ENCODE measurements around the gene SLC34A1. TPM values are rescaled to one million over a fixed set of nuclear protein-coding genes. Genes with fewer than 3 reads are reported as not detected.
A peak's percentile ranks its signal among the peaks of the same experiment; 100 is the strongest.

The SLC34A1 gene
- total and polyA plus RNA-seq, 2 of the 13 experiments (the other 11 are each of a cell fraction or from before 2014, with no cell fraction given): 0.03 to 0.20 TPM

- Histone ChIP-seq H3K36me3 (replicated peaks in 1 of 2; ENCODE audit: control insufficient read depth in 1 of 2, insufficient read depth in 2 of 2, low read length in 2 of 2) (no peaks in the 10 kb centered on the region), H4K20me1 (ENCODE audit: insufficient read depth, low read length) (no peaks in the 10 kb centered on the region), H2AFZ (ENCODE audit: low read length) (no peak overlapping the region), H3K9me3 (ENCODE audit: low read length) (no peaks in the 10 kb centered on the region), H3K4me3 (replicated peaks in 1 of 3; ENCODE audit: insufficient read depth in 1 of 3, low read depth in 2 of 3, low read length in 3 of 3) (no peak overlapping the region), H3K79me2 (ENCODE audit: insufficient read depth, low read length) (no peaks in the 10 kb centered on the region), H3K4me2 (ENCODE audit: low read depth, low read length) (peak overlapping the region; percentile 21; the same call in 1 of the 2 replicates), H3K27ac (ENCODE audit: extremely low read length, insufficient read depth, low read length) (no peak overlapping the region), H3K4me1 (ENCODE audit: insufficient read depth, low read length) (peaks cover 72% of the 10 kb centered on the region), H3K9ac (ENCODE audit: insufficient read depth, low read depth, low read length) (no peak overlapping the region), H3K27me3 (ENCODE audit: control insufficient read depth in 1 of 2, insufficient read depth in 2 of 2, low read length in 2 of 2) (peaks cover 7 to 16% of the 10 kb centered on the region in 2 experiments; a peak in 3 of 5 replicates)
- ChIA-PET CTCF (ENCODE audit: low intra/inter-chr PET ratio, low total read pairs) (interaction anchor here (1.6 kb wide), 1 partner anchor 12 kb away, joined by 9 read pairs; no protein-coding TSS in a partner anchor), POLR2A (interaction anchor here (0.7 to 3.0 kb wide), 6 partner anchors 11 to 72 kb away, joined by 3 to 19 read pairs (median 4); partner anchors contain the start of genes GRK6 and LMAN2)
- in situ Hi-C loops (cut with HindIII; ENCODE audit: extremely low pct_ligation_motif_present, low pct_unique_long_range_greater_than_20kb) (no loop called here), intact Hi-C loops (cut with micrococcal nuclease; ENCODE audit: unreplicated experiment) (no loop called here)
- ATAC-seq (peak; percentile 10), FAIRE-seq (peak; percentile 8), DNase-seq (ENCODE audit: low spot score) (no peak)
- no TSS peak for BruUV-seq (replicated peaks)
- 79% methylated on average over 6 of the region's 11 CpGs for WGBS (ENCODE audit: low lambda C conversion rate)
- TF ChIP-seq ZNF224 (CRISPR knock-in tag; IDR thresholded peaks at IDR 0.05): no peak
- TF ChIP-seq ZNF891 (CRISPR knock-in tag; IDR thresholded peaks at IDR 0.05): no peak
- TF ChIP-seq MTERF4 (CRISPR knock-in tag; IDR thresholded peaks at IDR 0.05): no peak
- TF ChIP-seq SMYD3 (CRISPR knock-in tag; IDR thresholded peaks at IDR 0.05): no peak
- TF ChIP-seq ZBTB49 (CRISPR knock-in tag; IDR thresholded peaks at IDR 0.05; ENCODE audit: borderline replicate concordance): no peak
- TF ChIP-seq ZNF772 (CRISPR knock-in tag; IDR thresholded peaks at IDR 0.05): no peak
- no peak for TF ChIP-seq EHMT2 (IDR thresholded peaks at IDR 0.05; ENCODE audit: borderline replicate concordance, low read depth, low read length)
- TF ChIP-seq ZMYM2 (CRISPR knock-in tag; IDR thresholded peaks at IDR 0.05): no peak
- TF ChIP-seq CHD2 (IDR thresholded peaks at IDR 0.05; ENCODE audit: low read depth, low read length): no peak
- TF ChIP-seq DMAP1 (CRISPR knock-in tag; IDR thresholded peaks at IDR 0.05): no peak
- TF ChIP-seq SMAD9 (CRISPR knock-in tag; IDR thresholded peaks at IDR 0.05): no peak
- TF ChIP-seq TP53 (CRISPR knock-in tag; conservative IDR thresholded peaks at IDR 0.05): no peak
- TF ChIP-seq MAX (IDR thresholded peaks at IDR 0.05): peak; percentile 72
- no peak for TF ChIP-seq TFAP4 (IDR thresholded peaks at IDR 0.05; ENCODE audit: borderline replicate concordance, low read depth)
- no peak for TF ChIP-seq ZNF256 (CRISPR knock-in tag; conservative IDR thresholded peaks at IDR 0.05)
- no peak for TF ChIP-seq MXD3 (CRISPR knock-in tag; IDR thresholded peaks at IDR 0.05)
- no peak for TF ChIP-seq TRIM24 (CRISPR knock-in tag; IDR thresholded peaks at IDR 0.05)
- TF ChIP-seq SAP130 (CRISPR knock-in tag; IDR thresholded peaks at IDR 0.05; ENCODE audit: low read depth): 0 out of 2 replicates have a peak, but pooled peaks have one; percentile 18
- no peak for TF ChIP-seq NPAS2 (CRISPR knock-in tag; IDR thresholded peaks at IDR 0.05; ENCODE audit: borderline replicate concordance)
Observed at GRCh38 chr5:177382423-177383029, 1.7 kb upstream of the SLC34A1 start.
